ENCODE data around the gene RTN4. TPM values are rescaled to one million over a fixed set of nuclear protein-coding genes. Genes with fewer than 3 reads are reported as not detected.

Gene RTN4
- polyA plus RNA-seq, 1 experiment, result 219 TPM

- H3K4me3 ChIP-seq (ENCODE audit: low read depth, low read length), result no peak overlapping the region
- peaks cover 1% of the 10 kb centered on the region; the same call in 1 of the 2 replicates for H3K36me3 ChIP-seq (ENCODE audit: control insufficient read depth, insufficient read depth, low read length)
- DNase-seq (ENCODE audit: low read depth), result peak; percentile 21
- ChIA-PET POLR2A (no interaction called here), CTCF (interaction anchor here (0.6 to 3.7 kb wide), 17 partner anchors 11 to 161 kb away, joined by 3 to 20 read pairs (median 4); partner anchors contain the start of gene RTN4)
- no peaks in the 10 kb centered on the region for H3K27me3 ChIP-seq (ENCODE audit: control insufficient read depth, insufficient read depth, low read length)
- peak; percentile 57 for TF ChIP-seq CTCF (IDR thresholded peaks at IDR 0.05; ENCODE audit: insufficient read depth, low read depth, low read length)
Observed at GRCh38 chr2:55014962-55015939, 35.0 kb downstream of the RTN4 start.

- Histone ChIP-seq H3K4me3 (ENCODE audit: low read depth, low read length) (no peak overlapping the region), H3K36me3 (ENCODE audit: control insufficient read depth, insufficient read depth, low read length) (peaks cover 1% of the 10 kb centered on the region; the same call in 1 of the 2 replicates), H3K27me3 (ENCODE audit: control insufficient read depth, insufficient read depth, low read length) (no peaks in the 10 kb centered on the region)
- ChIA-PET CTCF (interaction anchor here (0.7 to 3.7 kb wide), 7 partner anchors 15 to 161 kb away, joined by 3 to 20 read pairs (median 4); no protein-coding TSS in a partner anchor), POLR2A (no interaction called here)
- no peak for TF ChIP-seq CTCF (IDR thresholded peaks at IDR 0.05; ENCODE audit: insufficient read depth, low read depth, low read length)
- DNase-seq (ENCODE audit: low read depth), result no peak
Observed at GRCh38 chr2:55013936-55014335, 36.3 kb downstream of the RTN4 start.

GRCh38 chr2:55012672-55013484 lies 37.4 kb downstream of the RTN4 start:
- no peak for TF ChIP-seq CTCF (IDR thresholded peaks at IDR 0.05; ENCODE audit: insufficient read depth, low read depth, low read length)
- POLR2A ChIA-PET, result interaction anchor here (0.5 kb wide), 1 partner anchor 19 kb away, joined by 5 read pairs; no protein-coding TSS in a partner anchor
- H3K27me3 ChIP-seq (ENCODE audit: control insufficient read depth, insufficient read depth, low read length), result no peaks in the 10 kb centered on the region
- peaks cover 1% of the 10 kb centered on the region; the same call in 1 of the 2 replicates for H3K36me3 ChIP-seq (ENCODE audit: control insufficient read depth, insufficient read depth, low read length)
- CTCF ChIA-PET, result interaction anchor here (0.6 to 3.7 kb wide), 7 partner anchors 14 to 158 kb away, joined by 3 to 20 read pairs (median 3); no protein-coding TSS in a partner anchor
- no peak overlapping the region for H3K4me3 ChIP-seq (ENCODE audit: low read depth, low read length)
- DNase-seq (ENCODE audit: low read depth), result no peak

- POLR2A ChIA-PET, result interaction anchor here (0.5 kb wide), 1 partner anchor 20 kb away, joined by 5 read pairs; no protein-coding TSS in a partner anchor
- Histone ChIP-seq H3K36me3 (ENCODE audit: control insufficient read depth, insufficient read depth, low read length) (peaks cover 1% of the 10 kb centered on the region; the same call in 1 of the 2 replicates), H3K4me3 (ENCODE audit: low read depth, low read length) (no peak overlapping the region), H3K27me3 (ENCODE audit: control insufficient read depth, insufficient read depth, low read length) (no peaks in the 10 kb centered on the region)
- no peak for TF ChIP-seq CTCF (IDR thresholded peaks at IDR 0.05; ENCODE audit: insufficient read depth, low read depth, low read length)
- CTCF ChIA-PET, result interaction anchor here (1.0 to 3.7 kb wide), 3 partner anchors 37 to 112 kb away, joined by 5 to 20 read pairs (median 17); no protein-coding TSS in a partner anchor
- no peak for DNase-seq (ENCODE audit: low read depth)
Observed at GRCh38 chr2:55011831-55012671, 38.2 kb downstream of the RTN4 start.
